SK-N-SH (cell line): ENCODE measurements around the gene LRMDA. TPM values are rescaled to one million over a fixed set of nuclear protein-coding genes. Genes with fewer than 3 reads are reported as not detected.

Experiments used
- CTCF ChIA-PET: fragments of 300-600, 350-600 bp; formaldehyde crosslinking; extraction: SDS; loops from one replicate; lab custom pipeline; 2021; lab: Yijun Ruan, JAX
- POLR2A ChIA-PET: fragments of 350-600 bp; sonication (Branson Sonifier 250); formaldehyde crosslinking; extraction: SDS; loops from one replicate; lab custom pipeline; 2020; ENCODE audit warnings: antibody characterized with exemption, inconsistent platforms; lab: Yijun Ruan, JAX
- DNase-seq: peaks from one replicate; pipeline ENCODE4 v3.0.0; 2012
- H2AFZ ChIP-seq: fragments of 200-600 bp; sonication (generic); 2 replicates; pipeline ENCODE4 v1.8.1; 2016; ENCODE audit warnings: antibody characterized with exemption, mild to moderate bottlenecking, low read depth
- H3F3A ChIP-seq: fragments of 200-600 bp; sonication (generic); replicated peaks from 2 replicates; pipeline ENCODE3; 2016; ENCODE audit warnings: antibody characterized with exemption, mild to moderate bottlenecking; ENCODE audit not compliant: insufficient read depth
- H3K27ac ChIP-seq, 2 experiments: fragments of 200-500 bp in 1 of 2; fragments of 200-600 bp in 1 of 2; sonication (Bioruptor generic) in 1 of 2; sonication (generic), shearing (Covaris generic) in 1 of 2; 2 replicates each; pipeline versions ENCODE4 v1.5.1 to v1.6.1; 2014 to 2016; ENCODE audit warnings: low read depth in 2 of 2, inconsistent platforms in 1 of 2, low read length in 1 of 2, mild to moderate bottlenecking in 1 of 2, mixed read lengths in 1 of 2
- H3K27me3 ChIP-seq: fragments of 200-600 bp; sonication (generic), shearing (Covaris generic); 2 replicates; pipeline ENCODE4 v1.6.1; 2016; ENCODE audit warnings: mixed run types; ENCODE audit not compliant: insufficient read depth
- H3K36me3 ChIP-seq, 2 experiments: fragments of 200-500 bp in 1 of 2; fragments of 200-600 bp in 1 of 2; sonication (Bioruptor generic) in 1 of 2; sonication (generic) in 1 of 2; replicated peaks in 1 of 2; 2 replicates each; pipeline versions ENCODE3 to v1.5.1; 2014 to 2016; ENCODE audit warnings: low read length in 1 of 2, mild to moderate bottlenecking in 1 of 2; ENCODE audit not compliant: insufficient read depth in 2 of 2, control insufficient read depth in 1 of 2
- H3K4me1 ChIP-seq, 2 experiments: fragments of 200-500 bp in 1 of 2; fragments of 200-600 bp in 1 of 2; sonication (Bioruptor generic) in 1 of 2; sonication (generic), shearing (Covaris generic) in 1 of 2; 2 replicates each; pipeline versions ENCODE4 v1.5.1 to v1.6.1; 2014 to 2016; ENCODE audit warnings: low read depth in 1 of 2, low read length in 1 of 2, mixed run types in 1 of 2; ENCODE audit not compliant: insufficient read depth in 2 of 2, control insufficient read depth in 1 of 2
- H3K4me2 ChIP-seq: fragments of 200-600 bp; sonication (generic), shearing (Covaris generic); 2 replicates; pipeline ENCODE4 v1.6.1; 2017; ENCODE audit warnings: mixed run types
- H3K4me3 ChIP-seq, 2 experiments: fragments of 200-500 bp in 1 of 2; fragments of 200-600 bp in 1 of 2; sonication (Bioruptor generic) in 1 of 2; sonication (generic), shearing (Covaris generic) in 1 of 2; 2 replicates each; pipeline versions ENCODE4 v1.5.1 to v1.8.1; 2014 to 2016; ENCODE audit warnings: low read depth in 2 of 2, inconsistent platforms in 1 of 2, low read length in 1 of 2, mild to moderate bottlenecking in 1 of 2, mixed read lengths in 1 of 2, moderate library complexity in 1 of 2
- H3K79me2 ChIP-seq: fragments of 200-600 bp; sonication (generic); 2 replicates; pipeline ENCODE4 v1.8.1; 2017; ENCODE audit warnings: mild to moderate bottlenecking; ENCODE audit not compliant: insufficient read depth
- H3K9ac ChIP-seq: fragments of 200-600 bp; sonication (generic); 2 replicates; pipeline ENCODE4 v1.6.1; 2017; ENCODE audit warnings: mixed run types
- H3K9me2 ChIP-seq: fragments of 200-600 bp; sonication (generic); 2 replicates; pipeline ENCODE4 v1.6.1; 2017; ENCODE audit warnings: mixed run types
- H3K9me3 ChIP-seq: fragments of 200-600 bp; sonication (generic); 2 replicates; pipeline ENCODE4 v1.6.1; 2017; ENCODE audit warnings: mixed run types, mild to moderate bottlenecking, moderate library complexity
- H4K20me1 ChIP-seq: fragments of 200-600 bp; sonication (generic); 2 replicates; pipeline ENCODE4 v1.6.1; 2017; ENCODE audit warnings: mild to moderate bottlenecking, mixed run types; ENCODE audit not compliant: insufficient read depth
- CHD2 ChIP-seq: fragments of 150-350 bp; IDR thresholded peaks from 2 replicates; pipeline ENCODE4 v1.6.1; 2018; ENCODE audit warnings: low read length; ENCODE audit not compliant: partially characterized antibody
- EZH2phosphoT487 ChIP-seq: fragments of 200-600 bp; sonication (generic); IDR thresholded peaks from 2 replicates; pipeline ENCODE4 v1.6.1; 2017; ENCODE audit warnings: low read depth, mixed run types, mild to moderate bottlenecking, antibody characterized with exemption, moderate library complexity, borderline replicate concordance
- FOXJ3 ChIP-seq: sonication (generic); formaldehyde crosslinking; IDR thresholded peaks from 2 replicates; pipeline ENCODE4 v1.5.1; 2020; ENCODE audit warnings: mild to moderate bottlenecking, missing genetic modification reagents
- FOXM1 ChIP-seq: IDR thresholded peaks from 2 replicates; pipeline ENCODE4 v1.4.0; 2012; ENCODE audit warnings: low read depth, mild to moderate bottlenecking
- GATA2 ChIP-seq: sonication (generic); formaldehyde crosslinking; IDR thresholded peaks from 2 replicates; pipeline ENCODE4 v1.5.0; 2020; ENCODE audit warnings: mild to moderate bottlenecking, missing genetic modification reagents
- JUND ChIP-seq: IDR thresholded peaks from 2 replicates; pipeline ENCODE4 v1.4.0; 2012
- MEF2A ChIP-seq: IDR thresholded peaks from 2 replicates; pipeline ENCODE4 v1.4.0; 2012; ENCODE audit warnings: low read depth, borderline replicate concordance
- MXI1 ChIP-seq: IDR thresholded peaks from 2 replicates; pipeline ENCODE4 v1.6.1; 2012; ENCODE audit warnings: mild to moderate bottlenecking, low read depth, low read length, improper control_type of control experiment
- NRF1 ChIP-seq: IDR thresholded peaks from 2 replicates; pipeline ENCODE4 v1.6.1; 2012; ENCODE audit warnings: low read depth, mild to moderate bottlenecking, low read length
- RAD21 ChIP-seq: IDR thresholded peaks from 2 replicates; pipeline ENCODE4 v1.6.1; 2012; ENCODE audit warnings: mild to moderate bottlenecking, low read length
- RCOR1 ChIP-seq: fragments of 150-350 bp; IDR thresholded peaks from 2 replicates; pipeline ENCODE4 v1.6.1; 2017; ENCODE audit warnings: antibody characterized with exemption, low read length
- SIN3A ChIP-seq: IDR thresholded peaks from 2 replicates; pipeline ENCODE4 v1.6.1; 2012; ENCODE audit warnings: low read depth, mild to moderate bottlenecking, low read length, moderate library complexity, borderline replicate concordance
- TCF12 ChIP-seq: IDR thresholded peaks from 2 replicates; pipeline ENCODE4 v1.4.0; 2012
- YY1 ChIP-seq: IDR thresholded peaks from 2 replicates; pipeline ENCODE4 v1.4.0; 2012; ENCODE audit warnings: low read depth, mild to moderate bottlenecking
- WGBS: methylation state at CpG from one replicate; pipeline ENCODE4 v1.1.6; 2017; ENCODE audit warnings: low lambda C conversion rate; 5-methylcytosine and 5-hydroxymethylcytosine counted together
- polyA plus RNA-seq, 3 experiments: library from polyadenylated mRNA; depleted of rRNA; stranded (reverse); fragments of >200 nt; gene quantifications; 2 replicates each; pipeline ENCODE4 v1.2.3, GENCODE V29; 2012
- TF ChIP-seq, protein P1 (sequence below): fragments of 150-350 bp; IDR thresholded peaks from 2 replicates; pipeline ENCODE4 v1.6.1; 2016; ENCODE audit warnings: mild to moderate bottlenecking, low read depth, low read length
- TF ChIP-seq, protein P2 (sequence below): fragments of 150-350 bp; IDR thresholded peaks from 2 replicates; pipeline ENCODE4 v1.6.1; 2017; ENCODE audit warnings: antibody characterized with exemption, low read length, low read depth, borderline replicate concordance

The LRMDA gene
- polyA plus RNA-seq, 1 of the 3 experiments (the other 2 are of a cell fraction) = 0.95 TPM

DNA sequence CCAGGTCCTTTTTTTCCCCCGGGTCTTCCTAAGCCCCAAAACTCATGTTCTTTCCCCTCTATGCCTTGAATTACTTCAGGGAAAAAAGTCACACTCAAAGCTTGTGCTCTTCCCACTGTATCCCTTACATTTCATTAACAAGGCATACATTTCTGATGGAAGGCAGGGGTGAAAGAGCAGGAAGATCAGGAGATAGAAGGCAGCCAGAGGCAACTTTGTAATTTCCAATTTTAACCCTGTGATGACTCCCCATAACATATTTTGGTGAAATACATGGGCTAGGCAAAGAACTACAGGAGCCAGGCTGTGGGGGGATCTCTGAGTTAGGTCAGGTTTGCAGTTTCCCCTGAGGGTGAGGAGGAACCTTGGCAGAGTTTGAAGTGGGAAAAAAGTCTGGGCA is 635.0 kb downstream of the LRMDA start:
- Histone ChIP-seq H3K4me1 (peaks cover 0 to 4% of the 10 kb centered on the region in 2 experiments; a peak in 2 of 4 replicates), H3K9ac (no peak overlapping the region), H2AFZ (no peak overlapping the region), H3K27ac (no peak overlapping the region), H3K4me3 (no peak overlapping the region), H3K27me3 (no peaks in the 10 kb centered on the region), H4K20me1 (no peaks in the 10 kb centered on the region), H3K79me2 (no peaks in the 10 kb centered on the region), H3K9me2 (no peaks in the 10 kb centered on the region), H3K9me3 (no peaks in the 10 kb centered on the region), H3K36me3 (no peaks in the 10 kb centered on the region), H3F3A (peaks cover 3% of the 10 kb centered on the region), H3K4me2 (no peak overlapping the region)
- 20% methylated on average over 1 of the region's 1 CpG for WGBS
- no peak for TF ChIP-seq NRF1
- TF ChIP-seq GATA2 = peak; percentile 43
- TF ChIP-seq TCF12 = no peak
- TF ChIP-seq CHD2 = no peak
- TF ChIP-seq YY1 = no peak
- TF ChIP-seq EZH2phosphoT487 = no peak
- no peak for TF ChIP-seq JUND
- no peak for TF ChIP-seq MXI1
- TF ChIP-seq FOXM1 = no peak
- ChIA-PET CTCF (interaction anchor here (1.2 kb wide), 1 partner anchor 18 kb away, joined by 4 read pairs; no protein-coding TSS in a partner anchor), POLR2A (no interaction called here)
- peak; percentile 30 for DNase-seq

DNA sequence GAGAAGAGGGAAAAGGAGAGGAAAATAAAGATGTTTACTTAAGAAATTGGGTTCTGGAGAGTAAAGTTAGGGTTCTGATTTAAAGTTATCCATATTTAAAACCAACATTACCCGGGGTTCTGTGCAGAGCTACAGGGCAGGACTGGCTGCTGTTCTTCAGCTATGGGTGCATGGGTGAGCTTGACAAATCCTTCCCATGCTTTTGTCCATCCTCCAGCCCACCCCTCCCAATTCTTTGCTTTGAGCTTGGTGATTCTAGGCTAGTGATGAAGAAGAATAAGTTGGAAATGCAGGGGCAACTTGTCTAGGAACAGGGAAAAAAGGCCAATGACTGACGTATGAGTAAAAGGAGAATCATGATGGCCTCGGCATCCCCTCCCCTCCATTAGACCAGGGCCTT is 636.0 kb downstream of the LRMDA start:
- peaks cover 3% of the 10 kb centered on the region for H3F3A ChIP-seq
- no peak overlapping the region for H3K4me3 ChIP-seq
- no peak for DNase-seq
- no peak overlapping the region for H3K4me2 ChIP-seq
- H4K20me1 ChIP-seq = no peaks in the 10 kb centered on the region
- POLR2A ChIA-PET = no interaction called here
- H2AFZ ChIP-seq = no peak overlapping the region
- H3K27me3 ChIP-seq = no peaks in the 10 kb centered on the region
- no peaks in the 10 kb centered on the region for H3K9me3 ChIP-seq
- H3K36me3 ChIP-seq = no peaks in the 10 kb centered on the region
- TF ChIP-seq CHD2 (no peak), FOXJ3 (CRISPR knock-in tag) (no peak), MEF2A (no peak), FOXM1 (no peak), RAD21 (no peak), SIN3A (no peak), RCOR1 (no peak), MXI1 (no peak), GATA2 (no peak)
- TF ChIP-seq, protein P1, sequence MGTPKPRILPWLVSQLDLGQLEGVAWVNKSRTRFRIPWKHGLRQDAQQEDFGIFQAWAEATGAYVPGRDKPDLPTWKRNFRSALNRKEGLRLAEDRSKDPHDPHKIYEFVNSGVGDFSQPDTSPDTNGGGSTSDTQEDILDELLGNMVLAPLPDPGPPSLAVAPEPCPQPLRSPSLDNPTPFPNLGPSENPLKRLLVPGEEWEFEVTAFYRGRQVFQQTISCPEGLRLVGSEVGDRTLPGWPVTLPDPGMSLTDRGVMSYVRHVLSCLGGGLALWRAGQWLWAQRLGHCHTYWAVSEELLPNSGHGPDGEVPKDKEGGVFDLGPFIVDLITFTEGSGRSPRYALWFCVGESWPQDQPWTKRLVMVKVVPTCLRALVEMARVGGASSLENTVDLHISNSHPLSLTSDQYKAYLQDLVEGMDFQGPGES = no peak
- TF ChIP-seq, protein P2, sequence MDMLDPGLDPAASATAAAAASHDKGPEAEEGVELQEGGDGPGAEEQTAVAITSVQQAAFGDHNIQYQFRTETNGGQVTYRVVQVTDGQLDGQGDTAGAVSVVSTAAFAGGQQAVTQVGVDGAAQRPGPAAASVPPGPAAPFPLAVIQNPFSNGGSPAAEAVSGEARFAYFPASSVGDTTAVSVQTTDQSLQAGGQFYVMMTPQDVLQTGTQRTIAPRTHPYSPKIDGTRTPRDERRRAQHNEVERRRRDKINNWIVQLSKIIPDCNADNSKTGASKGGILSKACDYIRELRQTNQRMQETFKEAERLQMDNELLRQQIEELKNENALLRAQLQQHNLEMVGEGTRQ = no peak
- H3K79me2 ChIP-seq = no peaks in the 10 kb centered on the region
- no peak overlapping the region for H3K27ac ChIP-seq
- H3K9ac ChIP-seq = no peak overlapping the region
- CTCF ChIA-PET = interaction anchor here (1.2 kb wide), 1 partner anchor 19 kb away, joined by 4 read pairs; no protein-coding TSS in a partner anchor
- whole genome bisulfite sequencing = 80% methylated on average over 3 of the region's 3 CpGs
- H3K4me1 ChIP-seq = peaks cover 0 to 4% of the 10 kb centered on the region in 2 experiments; a peak in 2 of 4 replicates
- no peaks in the 10 kb centered on the region for H3K9me2 ChIP-seq
